SU-DHL-6 (cell line): ENCODE data around the gene TPST1.

Experiments used
- H2AFZ ChIP-seq: fragments of 200-600 bp; sonication (generic); 2 replicates; pipeline ENCODE4 v1.6.1; 2014; ENCODE audit warnings: low read depth, mild to moderate bottlenecking, moderate library complexity, mixed read lengths, antibody characterized with exemption, low read length; ENCODE audit not compliant: severe bottlenecking
- H3F3A ChIP-seq: fragments of 200-600 bp; shearing (Covaris generic); 2 replicates; pipeline ENCODE4 v1.6.0; 2016; ENCODE audit warnings: antibody characterized with exemption, mild to moderate bottlenecking; ENCODE audit not compliant: insufficient read depth
- H3K27ac ChIP-seq: fragments of 200-600 bp; sonication (generic); 2 replicates; pipeline ENCODE4 v1.5.1; 2016; ENCODE audit warnings: low read depth, mild to moderate bottlenecking, low read length, moderate library complexity, mixed read lengths
- H3K27me3 ChIP-seq: fragments of 200-600 bp; sonication (generic), shearing (Covaris generic); 2 replicates; pipeline ENCODE4 v1.6.0; 2014; ENCODE audit warnings: mild to moderate bottlenecking, low read length
- H3K36me3 ChIP-seq: fragments of 200-600 bp; sonication (generic); 2 replicates; pipeline ENCODE4 v1.6.1; 2014; ENCODE audit warnings: mild to moderate bottlenecking, low read length, mixed read lengths
- H3K4me2 ChIP-seq: fragments of 300-600, 200-600 bp; shearing (Covaris generic), sonication (generic); 2 replicates; pipeline ENCODE4 v1.6.0; 2014; ENCODE audit warnings: low read length, low read depth, mild to moderate bottlenecking; ENCODE audit not compliant: poor library complexity, severe bottlenecking
- H3K4me3 ChIP-seq: fragments of 200-600 bp; sonication (generic); 2 replicates; pipeline ENCODE4 v1.5.1; 2014; ENCODE audit warnings: antibody characterized with exemption, low read length, mild to moderate bottlenecking, mixed read lengths; ENCODE audit not compliant: insufficient read depth, poor library complexity, severe bottlenecking
- H3K79me2 ChIP-seq: fragments of 200-600 bp; sonication (generic); 2 replicates; pipeline ENCODE4 v1.6.1; 2014; ENCODE audit warnings: mild to moderate bottlenecking, low read length, moderate library complexity; ENCODE audit not compliant: insufficient read depth
- H3K9ac ChIP-seq: fragments of 200-600 bp; sonication (generic); 2 replicates; pipeline ENCODE4 v1.7.0; 2014; ENCODE audit warnings: mild to moderate bottlenecking, low read length
- H3K9me2 ChIP-seq: fragments of 200-600 bp; sonication (generic); replicated peaks from 2 replicates; pipeline ENCODE4 v1.6.1; 2014; ENCODE audit warnings: low read length; ENCODE audit not compliant: insufficient read depth
- H3K9me3 ChIP-seq: fragments of 200-600 bp; sonication (generic); 2 replicates; pipeline ENCODE4 v1.6.1; 2014; ENCODE audit warnings: low read length, mixed read lengths; ENCODE audit not compliant: insufficient read depth
- H4K20me1 ChIP-seq: fragments of 200-600 bp; sonication (generic); 2 replicates; pipeline ENCODE4 v1.6.1; 2014; ENCODE audit warnings: low read depth, mild to moderate bottlenecking, antibody characterized with exemption, low read length, moderate library complexity, mixed read lengths
- EZH2phosphoT487 ChIP-seq: fragments of 200-600 bp; sonication (generic), shearing (Covaris generic); conservative IDR thresholded peaks from 2 replicates; pipeline ENCODE4 v1.6.1; 2018; ENCODE audit warnings: mild to moderate bottlenecking, antibody characterized with exemption, low read length, moderate library complexity, mixed read lengths
- TF ChIP-seq, protein P1 (sequence below): fragments of 200-600 bp; sonication (generic); IDR thresholded peaks from one replicate; pipeline ENCODE4 v1.5.1; 2017; ENCODE audit warnings: antibody characterized with exemption, mild to moderate bottlenecking, low read length, moderate library complexity; ENCODE audit not compliant: insufficient read depth, poor library complexity, severe bottlenecking

Gene TPST1

DNA sequence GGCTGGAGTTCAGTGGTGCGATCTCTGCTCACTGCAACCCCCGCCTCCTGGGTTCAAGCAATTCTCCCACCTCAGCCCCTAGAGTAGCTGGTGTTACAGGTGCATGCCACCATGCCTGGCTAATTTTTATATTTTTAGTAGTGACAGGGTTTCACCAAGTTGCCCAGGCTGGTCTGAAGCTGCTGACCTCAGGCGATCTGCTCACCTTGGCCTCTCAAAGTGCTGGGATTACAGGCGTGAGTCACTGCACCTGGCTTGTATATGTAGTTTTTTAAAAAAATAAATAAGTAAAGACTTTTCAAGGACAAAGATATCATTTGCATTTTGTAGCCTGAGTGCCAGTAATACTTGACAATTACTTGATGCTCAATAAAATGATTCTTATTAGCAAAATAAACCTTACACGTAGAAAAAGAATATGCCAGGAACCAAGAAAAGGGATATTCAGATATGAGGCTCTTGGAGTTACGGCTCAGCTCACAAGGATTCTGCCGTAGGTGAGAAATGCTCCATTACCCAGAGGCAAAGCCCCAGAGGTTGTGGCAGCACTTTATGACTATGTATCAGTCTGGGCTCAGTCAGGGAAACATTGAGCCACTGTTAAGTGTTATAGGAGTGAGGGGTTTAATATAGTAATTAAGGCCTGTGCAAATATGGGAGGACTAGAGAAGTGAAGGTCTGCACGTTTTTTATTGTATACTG is 98.5 kb downstream of the TPST1 start:
- no peak overlapping the region for H2AFZ ChIP-seq
- no peak overlapping the region for H3K4me3 ChIP-seq
- no peaks in the 10 kb centered on the region for H4K20me1 ChIP-seq
- H3K79me2 ChIP-seq: no peaks in the 10 kb centered on the region
- TF ChIP-seq EZH2phosphoT487: no peak
- TF ChIP-seq, protein P1, sequence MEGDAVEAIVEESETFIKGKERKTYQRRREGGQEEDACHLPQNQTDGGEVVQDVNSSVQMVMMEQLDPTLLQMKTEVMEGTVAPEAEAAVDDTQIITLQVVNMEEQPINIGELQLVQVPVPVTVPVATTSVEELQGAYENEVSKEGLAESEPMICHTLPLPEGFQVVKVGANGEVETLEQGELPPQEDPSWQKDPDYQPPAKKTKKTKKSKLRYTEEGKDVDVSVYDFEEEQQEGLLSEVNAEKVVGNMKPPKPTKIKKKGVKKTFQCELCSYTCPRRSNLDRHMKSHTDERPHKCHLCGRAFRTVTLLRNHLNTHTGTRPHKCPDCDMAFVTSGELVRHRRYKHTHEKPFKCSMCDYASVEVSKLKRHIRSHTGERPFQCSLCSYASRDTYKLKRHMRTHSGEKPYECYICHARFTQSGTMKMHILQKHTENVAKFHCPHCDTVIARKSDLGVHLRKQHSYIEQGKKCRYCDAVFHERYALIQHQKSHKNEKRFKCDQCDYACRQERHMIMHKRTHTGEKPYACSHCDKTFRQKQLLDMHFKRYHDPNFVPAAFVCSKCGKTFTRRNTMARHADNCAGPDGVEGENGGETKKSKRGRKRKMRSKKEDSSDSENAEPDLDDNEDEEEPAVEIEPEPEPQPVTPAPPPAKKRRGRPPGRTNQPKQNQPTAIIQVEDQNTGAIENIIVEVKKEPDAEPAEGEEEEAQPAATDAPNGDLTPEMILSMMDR: no peak
- H3F3A ChIP-seq: no peaks in the 10 kb centered on the region
- no peaks in the 10 kb centered on the region for H3K9me2 ChIP-seq
- H3K9ac ChIP-seq: no peak overlapping the region
- H3K36me3 ChIP-seq: no peaks in the 10 kb centered on the region
- no peak overlapping the region for H3K4me2 ChIP-seq
- H3K9me3 ChIP-seq: no peaks in the 10 kb centered on the region
- H3K27ac ChIP-seq: no peak overlapping the region
- no peaks in the 10 kb centered on the region for H3K27me3 ChIP-seq

DNA sequence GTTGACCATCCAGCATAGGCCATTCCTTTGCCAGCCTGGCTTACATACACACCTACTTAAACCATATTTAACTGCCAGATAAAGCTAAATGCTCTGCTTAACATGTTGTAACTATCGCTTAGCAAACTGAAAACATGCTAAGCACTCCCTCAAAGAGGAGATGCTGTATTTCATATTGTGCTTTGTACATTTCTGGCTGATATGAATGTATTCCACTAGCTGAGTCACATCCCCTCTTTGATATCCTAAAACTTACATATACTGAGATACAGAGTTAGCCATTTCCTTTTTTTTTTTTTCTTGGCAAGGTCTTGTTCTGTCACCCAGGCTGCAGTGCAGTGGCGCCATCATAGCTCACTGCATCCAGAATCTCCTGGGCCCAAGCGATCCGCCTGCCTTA is 99.4 kb downstream of the TPST1 start:
- Histone ChIP-seq H3K9ac (no peak overlapping the region), H3F3A (no peaks in the 10 kb centered on the region), H3K9me2 (no peaks in the 10 kb centered on the region), H2AFZ (no peak overlapping the region), H3K27me3 (no peaks in the 10 kb centered on the region), H3K9me3 (no peaks in the 10 kb centered on the region), H3K4me2 (no peak overlapping the region), H3K27ac (no peak overlapping the region), H3K79me2 (no peaks in the 10 kb centered on the region), H3K36me3 (no peaks in the 10 kb centered on the region), H3K4me3 (no peak overlapping the region), H4K20me1 (no peaks in the 10 kb centered on the region)
- TF ChIP-seq, protein P1: no peak
- TF ChIP-seq EZH2phosphoT487: no peak

DNA sequence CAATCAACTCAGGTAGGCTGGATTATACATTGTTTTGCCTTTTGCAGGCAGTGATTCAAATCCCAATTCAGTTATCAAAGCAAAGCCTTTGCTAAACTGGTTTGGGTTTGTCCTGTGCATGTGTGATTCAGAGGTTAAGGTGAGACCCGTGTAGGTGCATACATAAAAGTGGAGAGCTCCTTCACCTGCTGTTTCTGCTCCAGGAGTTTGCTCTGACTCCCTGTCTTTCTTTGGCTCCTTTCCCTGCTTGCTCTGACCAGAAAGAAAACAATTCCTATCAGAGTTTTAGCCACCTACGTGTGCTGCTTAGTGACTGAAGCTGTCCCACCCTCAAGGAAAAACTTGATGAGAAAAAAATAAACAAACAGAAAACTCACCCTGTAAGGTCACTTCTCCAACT is 101.1 kb downstream of the TPST1 start:
- Histone ChIP-seq H3K9ac (no peak overlapping the region), H3F3A (no peaks in the 10 kb centered on the region), H3K79me2 (no peaks in the 10 kb centered on the region), H2AFZ (no peak overlapping the region), H3K9me3 (no peaks in the 10 kb centered on the region), H3K36me3 (no peaks in the 10 kb centered on the region), H3K27me3 (no peaks in the 10 kb centered on the region), H3K4me3 (no peak overlapping the region), H3K9me2 (no peaks in the 10 kb centered on the region), H3K4me2 (no peak overlapping the region), H3K27ac (no peak overlapping the region), H4K20me1 (no peaks in the 10 kb centered on the region)
- TF ChIP-seq, protein P1: no peak
- TF ChIP-seq EZH2phosphoT487: no peak
